Transverse colon (tissue), 3 donors: ENCODE measurements around the gene NPC1L1.

Experiments used
- EP300 ChIP-seq: sonication (generic); formaldehyde crosslinking; IDR thresholded peaks from one replicate; pipeline ENCODE4 v1.6.1; 2017; ENCODE audit warnings: antibody characterized with exemption, low read depth
- POLR2AphosphoS5 ChIP-seq, 3 donors: sonication (generic); formaldehyde crosslinking; IDR thresholded peaks; one replicate each; pipeline ENCODE4 v1.6.1; 2016; ENCODE audit warnings: antibody characterized with exemption in 3 of 3

- TF ChIP-seq POLR2AphosphoS5 (IDR thresholded peaks at IDR 0.05) (no peak), EP300 (no peak)
These were observed 18.4 kb upstream of the NPC1L1 start for GRCh38 chr7:44559485-44559884.
